IMR-90 (cell line): ENCODE measurements around the gene AJAP1. TPM values are rescaled to one million over a fixed set of nuclear protein-coding genes. Genes with fewer than 3 reads are reported as not detected.

ENCODE experiments used
- ATAC-seq: fragments of 200-7000 bp; cut with Tn5 transposase; 2 replicates; pipeline ENCODE4 v1.9.1; 2020; ENCODE audit warnings: low read depth, mild to moderate bottlenecking, moderate library complexity
- BruUV-seq: library from RNA; stranded (reverse); fragments of 400-500 nt; replicated peaks from 2 replicates; lab custom pipeline; 2021; lab: Mats Ljungman, UMichigan
- CTCF ChIA-PET: fragments of 300-600 bp; formaldehyde crosslinking; extraction: SDS; loops from one replicate; lab custom pipeline; 2021; ENCODE audit warnings: antibody characterized with exemption; lab: Yijun Ruan, JAX
- POLR2A ChIA-PET: fragments of 300-600 bp; sonication (Branson Sonifier 250); formaldehyde crosslinking; loops from one replicate; lab custom pipeline; 2022; ENCODE audit warnings: antibody characterized with exemption; ENCODE audit not compliant: unreplicated experiment; lab: Charles Lee
- DNase-seq: peaks from one replicate; pipeline ENCODE4 v3.0.0; 2013
- H2AFZ ChIP-seq: replicated peaks from 2 replicates; pipeline ENCODE3; 2013; ENCODE audit warnings: low read length, mild to moderate bottlenecking; ENCODE audit not compliant: poor library complexity
- H2AK5ac ChIP-seq: 2 replicates; pipeline ENCODE4 v1.6.1; 2013; ENCODE audit warnings: low read depth, low read length, inconsistent platforms
- H2AK9ac ChIP-seq: replicated peaks from 2 replicates; pipeline ENCODE3; 2013; ENCODE audit warnings: mild to moderate bottlenecking, low read depth, low read length, moderate library complexity; ENCODE audit not compliant: poor library complexity
- H2BK120ac ChIP-seq: 2 replicates; pipeline ENCODE4 v1.6.1; 2013; ENCODE audit warnings: low read depth, low read length, inconsistent platforms
- H2BK15ac ChIP-seq: 3 replicates; pipeline ENCODE4 v1.6.1; 2013; ENCODE audit warnings: low read depth, low read length, inconsistent platforms
- H2BK20ac ChIP-seq: 2 replicates; pipeline ENCODE4 v1.6.1; 2013; ENCODE audit warnings: low read depth, mild to moderate bottlenecking, inconsistent platforms, low read length, moderate library complexity
- H2BK5ac ChIP-seq: 2 replicates; pipeline ENCODE4 v1.6.1; 2013; ENCODE audit warnings: mild to moderate bottlenecking, low read depth, low read length, inconsistent platforms; ENCODE audit not compliant: poor library complexity, severe bottlenecking
- H3K14ac ChIP-seq: replicated peaks from 2 replicates; pipeline ENCODE4 v1.6.1; 2013; ENCODE audit warnings: low read depth, low read length, inconsistent platforms
- H3K18ac ChIP-seq: 2 replicates; pipeline ENCODE4 v1.6.1; 2013; ENCODE audit warnings: low read depth, low read length, control low read depth
- H3K23ac ChIP-seq: 2 replicates; pipeline ENCODE4 v1.6.1; 2013; ENCODE audit warnings: low read depth, low read length, inconsistent platforms
- H3K27ac ChIP-seq: 2 replicates; pipeline ENCODE4 v1.5.1; 2013; ENCODE audit warnings: mild to moderate bottlenecking, control low read depth, low read length; ENCODE audit not compliant: insufficient read depth
- H3K27me3 ChIP-seq: 2 replicates; pipeline ENCODE4 v1.6.1; 2013; ENCODE audit warnings: low read length; ENCODE audit not compliant: control insufficient read depth, insufficient read depth
- H3K36me3 ChIP-seq: 2 replicates; pipeline ENCODE4 v1.6.1; 2013; ENCODE audit warnings: low read length, mixed read lengths; ENCODE audit not compliant: control insufficient read depth, insufficient read depth
- H3K4ac ChIP-seq: 2 replicates; pipeline ENCODE4 v1.6.1; 2013; ENCODE audit warnings: low read depth, low read length, inconsistent platforms
- H3K4me1 ChIP-seq: 2 replicates; pipeline ENCODE4 v1.6.1; 2013; ENCODE audit warnings: low read length, mixed read lengths; ENCODE audit not compliant: control insufficient read depth, insufficient read depth
- H3K4me2 ChIP-seq: 2 replicates; pipeline ENCODE4 v1.6.1; 2013; ENCODE audit warnings: low read depth, mild to moderate bottlenecking, control low read depth, low read length, moderate library complexity
- H3K4me3 ChIP-seq: 2 replicates; pipeline ENCODE4 v1.5.1; 2013; ENCODE audit warnings: low read depth, mild to moderate bottlenecking, control low read depth, low read length, moderate library complexity; ENCODE audit not compliant: insufficient read depth
- H3K56ac ChIP-seq: 2 replicates; pipeline ENCODE4 v1.6.1; 2013; ENCODE audit warnings: low read length, inconsistent platforms; ENCODE audit not compliant: insufficient read depth; ENCODE audit errors: extremely low read depth
- H3K79me1 ChIP-seq, 2 experiments: 2 replicates each; pipeline ENCODE4 v1.6.1; 2013; ENCODE audit warnings: low read length in 2 of 2, inconsistent platforms in 1 of 2, low read depth in 1 of 2
- H3K9ac ChIP-seq: 2 replicates; pipeline ENCODE4 v1.6.1; 2013; ENCODE audit warnings: low read depth, low read length, control low read depth
- H3K9me1 ChIP-seq: 2 replicates; pipeline ENCODE4 v1.6.1; 2013; ENCODE audit warnings: low read length, inconsistent platforms; ENCODE audit not compliant: insufficient read depth
- H3K9me3 ChIP-seq: 2 replicates; pipeline ENCODE4 v1.6.1; 2013; ENCODE audit warnings: low read length; ENCODE audit not compliant: control insufficient read depth, insufficient read depth
- H4K20me1 ChIP-seq: 2 replicates; pipeline ENCODE4 v1.6.1; 2013; ENCODE audit warnings: low read length, inconsistent platforms; ENCODE audit not compliant: insufficient read depth
- H4K5ac ChIP-seq: 2 replicates; pipeline ENCODE4 v1.6.1; 2013; ENCODE audit warnings: mild to moderate bottlenecking, low read depth, low read length, control low read depth
- H4K8ac ChIP-seq, 2 experiments: 2 replicates each; pipeline ENCODE4 v1.6.1; 2013; ENCODE audit warnings: low read depth in 2 of 2, low read length in 2 of 2, control low read depth in 1 of 2, inconsistent platforms in 1 of 2
- H4K91ac ChIP-seq: 2 replicates; pipeline ENCODE4 v1.6.1; 2013; ENCODE audit warnings: low read depth, low read length, inconsistent platforms; ENCODE audit not compliant: insufficient read depth
- MAFK ChIP-seq: IDR thresholded peaks from 2 replicates; pipeline ENCODE4 v1.6.1; 2012; ENCODE audit warnings: low read depth, low read length, improper control_type of control experiment
- MXI1 ChIP-seq: IDR thresholded peaks from 2 replicates; pipeline ENCODE4 v1.6.1; 2012; ENCODE audit warnings: low read depth, mild to moderate bottlenecking, low read length, moderate library complexity, borderline replicate concordance
- POLR2A ChIP-seq: IDR thresholded peaks from 2 replicates; pipeline ENCODE4 v1.6.1; 2012; ENCODE audit warnings: mild to moderate bottlenecking, low read depth, low read length
- SMC3 ChIP-seq: fragments of 150-350 bp; IDR thresholded peaks from 2 replicates; pipeline ENCODE4 v1.6.1; 2016; ENCODE audit warnings: low read depth, mild to moderate bottlenecking, antibody characterized with exemption, low read length, moderate library complexity
- USF2 ChIP-seq: fragments of 150-350 bp; IDR thresholded peaks from 2 replicates; pipeline ENCODE4 v1.6.1; 2017; ENCODE audit warnings: mild to moderate bottlenecking, antibody characterized with exemption, low read length, low read depth
- WGBS, 2 experiments: methylation state at CpG; one replicate each; pipeline versions ENCODE4 v1.1.5 to v1.1.7; 2013; ENCODE audit warnings: missing lambda C conversion rate in 2 of 2; ENCODE audit not compliant: insufficient read length in 1 of 2; ENCODE audit errors: extremely low coverage in 2 of 2; 5-methylcytosine and 5-hydroxymethylcytosine counted together
- dilution Hi-C: fragments of 300-500 bp; cut with HindIII; formaldehyde crosslinking; loops from one replicate; pipeline ENCODE4 v1.14.3; 2018; ENCODE audit warnings: low sequenced_read_pairs; ENCODE audit not compliant: unreplicated experiment
- in situ Hi-C: fragments of 300-500 bp; cut with MboI; formaldehyde crosslinking; loops from 3 replicates; pipeline ENCODE4 v1.14.3; 2019; ENCODE audit warnings: low sequenced_read_pairs, inconsistent platforms, mixed read lengths
- intact Hi-C: fragments of 100-400 bp; cut with micrococcal nuclease; formaldehyde crosslinking; loops from 2 replicates; pipeline ENCODE4 v1.10.0; 2022
- polyA plus RNA-seq, 3 experiments: library from polyadenylated mRNA; depleted of rRNA; stranded (reverse); fragments of >200 nt; gene quantifications; 2 replicates each; pipeline ENCODE4 v1.2.3, GENCODE V29; 2012; ENCODE audit warnings: low replicate concordance in 1 of 3
- total RNA-seq: library from RNA; depleted of rRNA; stranded (reverse); fragments of >200 nt; gene quantifications from 2 replicates; pipeline ENCODE4 v1.2.3, GENCODE V29; 2012
- TF ChIP-seq, protein P1 (sequence below): conservative IDR thresholded peaks from 2 replicates; pipeline ENCODE4 v1.5.1; 2012; ENCODE audit warnings: mild to moderate bottlenecking, low read depth, low read length, improper control_type of control experiment

AJAP1 gene
- total and polyA plus RNA-seq, 2 of the 4 experiments (the other 2 are of a cell fraction): under 0.01 to 0.02 TPM

DNA sequence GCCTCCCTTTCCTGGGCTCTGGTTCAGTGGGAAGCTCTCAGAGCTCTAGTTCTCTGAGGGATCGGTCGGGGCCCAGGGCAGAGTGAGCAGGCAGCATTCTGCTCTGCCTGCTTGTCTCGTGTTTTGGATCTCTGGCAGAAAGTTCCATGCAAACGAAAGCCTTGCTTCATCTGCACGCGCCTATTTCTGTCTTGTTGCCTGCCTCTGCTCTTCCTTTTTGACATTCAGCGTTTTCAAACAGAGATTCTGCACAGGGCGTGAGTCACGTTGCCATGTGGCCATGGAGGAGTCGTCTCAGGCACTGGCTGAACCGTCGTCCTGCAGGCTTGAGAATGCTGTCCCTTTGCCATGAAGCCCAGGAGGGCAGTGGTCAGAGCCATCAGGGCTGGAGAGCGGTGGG is 20.3 kb downstream of the AJAP1 start:
- DNase-seq: no peak

More for the DNA sequence above, 20.3 kb downstream of the AJAP1 start:
- in situ Hi-C loops (loop anchor here (25.0 kb wide), 1 partner anchor 1288 kb away; no protein-coding TSS in a partner anchor), dilution Hi-C loops (no loop called here), intact Hi-C loops (no loop called here)
- Histone ChIP-seq H3K9me1 (no peaks in the 10 kb centered on the region), H2BK20ac (no peak overlapping the region), H4K20me1 (no peaks in the 10 kb centered on the region), H3K4me1 (no peaks in the 10 kb centered on the region), H4K91ac (no peak overlapping the region), H3K79me1 (no peaks in the 10 kb centered on the region), H2AFZ (no peak overlapping the region), H2AK5ac (no peak overlapping the region), H3K36me3 (no peaks in the 10 kb centered on the region), H3K23ac (no peak overlapping the region), H3K14ac (no peak overlapping the region), H3K9ac (no peak overlapping the region), H3K4ac (no peak overlapping the region), H3K27ac (no peak overlapping the region), H2AK9ac (no peak overlapping the region), H4K5ac (no peak overlapping the region), H2BK15ac (no peak overlapping the region), H3K18ac (no peak overlapping the region), H3K56ac (no peak overlapping the region), H2BK120ac (no peak overlapping the region), H3K4me2 (no peak overlapping the region), H2BK5ac (no peak overlapping the region), H4K8ac (no peak overlapping the region), H3K4me3 (no peak overlapping the region), H3K9me3 (peaks cover 37% of the 10 kb centered on the region), H3K27me3 (no peaks in the 10 kb centered on the region)
- ATAC-seq: no peak
- TF ChIP-seq POLR2A (no peak), SMC3 (no peak), MAFK (no peak), USF2 (no peak), MXI1 (no peak)
- TF ChIP-seq, protein P1, sequence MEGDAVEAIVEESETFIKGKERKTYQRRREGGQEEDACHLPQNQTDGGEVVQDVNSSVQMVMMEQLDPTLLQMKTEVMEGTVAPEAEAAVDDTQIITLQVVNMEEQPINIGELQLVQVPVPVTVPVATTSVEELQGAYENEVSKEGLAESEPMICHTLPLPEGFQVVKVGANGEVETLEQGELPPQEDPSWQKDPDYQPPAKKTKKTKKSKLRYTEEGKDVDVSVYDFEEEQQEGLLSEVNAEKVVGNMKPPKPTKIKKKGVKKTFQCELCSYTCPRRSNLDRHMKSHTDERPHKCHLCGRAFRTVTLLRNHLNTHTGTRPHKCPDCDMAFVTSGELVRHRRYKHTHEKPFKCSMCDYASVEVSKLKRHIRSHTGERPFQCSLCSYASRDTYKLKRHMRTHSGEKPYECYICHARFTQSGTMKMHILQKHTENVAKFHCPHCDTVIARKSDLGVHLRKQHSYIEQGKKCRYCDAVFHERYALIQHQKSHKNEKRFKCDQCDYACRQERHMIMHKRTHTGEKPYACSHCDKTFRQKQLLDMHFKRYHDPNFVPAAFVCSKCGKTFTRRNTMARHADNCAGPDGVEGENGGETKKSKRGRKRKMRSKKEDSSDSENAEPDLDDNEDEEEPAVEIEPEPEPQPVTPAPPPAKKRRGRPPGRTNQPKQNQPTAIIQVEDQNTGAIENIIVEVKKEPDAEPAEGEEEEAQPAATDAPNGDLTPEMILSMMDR: no peak
- WGBS, 2 experiments: 56% methylated on average over 9 of the region's 13 CpGs; no CpG with 5 or more reads in 1 of the 2 experiments
- ChIA-PET CTCF (no interaction called here), POLR2A (no interaction called here)
- BruUV-seq: no TSS peak
